Measurements from ENCODE around the gene MED13L.

MED13L gene

DNA sequence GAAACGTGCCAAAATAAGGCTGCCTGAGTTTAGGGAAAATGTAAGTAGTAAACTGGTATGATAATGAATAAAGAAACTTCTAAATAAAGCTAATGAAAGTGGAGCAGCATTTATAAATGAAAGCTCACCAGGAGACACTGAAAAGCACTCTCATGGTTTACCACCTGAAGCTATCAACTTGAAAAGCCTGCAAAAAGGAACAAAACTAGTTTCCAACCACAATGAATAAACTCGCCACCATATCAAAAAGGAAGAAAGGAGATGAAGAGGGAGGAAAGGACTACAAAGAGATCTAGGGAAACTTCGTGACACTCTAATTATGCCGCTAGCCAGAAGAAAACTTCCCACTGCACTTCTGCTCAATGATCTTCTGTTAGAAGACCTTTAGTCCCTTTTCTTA, 66.7 kb downstream of the MED13L start:
- DNase-seq: no peak

DNA sequence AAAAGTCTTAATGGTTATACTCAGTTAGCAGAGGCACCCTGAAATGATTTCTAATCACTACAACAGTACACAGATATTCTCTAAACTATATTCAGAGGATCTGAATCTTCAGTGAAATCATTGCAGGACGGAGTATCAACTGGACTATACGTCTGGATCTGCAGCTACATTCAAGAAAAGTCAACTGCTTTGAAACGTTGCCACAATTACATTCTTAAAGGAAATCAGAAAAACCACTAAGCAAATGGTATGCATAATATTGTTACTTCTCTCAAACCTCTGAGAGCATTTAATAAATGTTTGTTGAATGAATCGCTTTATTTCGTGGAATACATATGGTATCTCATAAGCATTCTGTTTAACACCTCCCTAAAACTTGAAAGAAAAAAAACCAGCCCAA, 67.4 kb downstream of the MED13L start:
- peak; percentile 82 for DNase-seq

GRCh38 chr12:116209503-116209902, 68.0 kb downstream of the MED13L start:
- DNase-seq: no peak

DNA sequence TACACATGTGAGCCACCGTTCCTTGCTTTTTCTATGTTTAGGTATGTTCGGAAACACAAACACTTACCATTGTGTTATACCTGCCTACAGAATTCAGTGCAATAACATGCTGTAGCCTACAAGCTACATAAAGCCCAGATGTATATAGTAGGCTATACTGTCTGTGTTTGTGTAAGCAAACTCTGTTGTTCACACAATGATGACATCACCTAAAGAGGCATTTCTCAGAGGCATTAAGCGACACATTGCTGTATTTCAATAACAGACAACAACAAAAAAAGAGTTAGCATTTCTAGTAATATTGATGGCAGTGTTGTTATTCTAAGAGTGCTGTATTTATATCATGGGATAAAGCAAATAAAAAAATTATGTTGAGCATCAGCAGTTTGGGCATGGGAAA, 70.2 kb downstream of the MED13L start:
- DNase-seq: no peak

- DNase-seq: no peak
Observed at GRCh38 chr12:116206828-116207227, 70.7 kb downstream of the MED13L start.

- DNase-seq: no peak
Observed at GRCh38 chr12:116204785-116205184, 72.7 kb downstream of the MED13L start.

GRCh38 chr12:116204169-116204568, 73.3 kb downstream of the MED13L start:
- no peak for DNase-seq

DNA sequence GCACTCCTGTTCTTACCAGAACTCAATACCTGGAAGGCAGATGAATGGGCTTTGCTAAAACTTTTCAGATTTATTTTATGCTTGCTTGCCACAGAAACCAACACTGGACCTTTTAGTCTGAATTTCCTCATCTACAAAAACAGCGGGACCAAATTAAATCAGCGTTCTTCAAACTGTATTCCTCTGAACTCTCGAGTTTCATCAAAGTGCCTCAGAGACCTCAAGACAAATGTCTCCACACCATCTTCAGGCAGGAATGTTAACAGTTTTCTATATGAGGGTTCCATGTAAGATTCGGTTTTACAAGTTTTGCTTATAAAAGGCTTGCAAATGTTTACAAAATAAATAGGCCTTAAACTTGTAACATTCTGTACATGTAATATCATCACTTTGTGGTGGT, 74.6 kb downstream of the MED13L start:
- peak; percentile 63 for DNase-seq

GRCh38 chr12:116202433-116202832, 75.1 kb downstream of the MED13L start:
- DNase-seq: no peak

- peak; percentile 85 for DNase-seq
Observed at GRCh38 chr12:116201908-116202307, 75.6 kb downstream of the MED13L start.

DNA sequence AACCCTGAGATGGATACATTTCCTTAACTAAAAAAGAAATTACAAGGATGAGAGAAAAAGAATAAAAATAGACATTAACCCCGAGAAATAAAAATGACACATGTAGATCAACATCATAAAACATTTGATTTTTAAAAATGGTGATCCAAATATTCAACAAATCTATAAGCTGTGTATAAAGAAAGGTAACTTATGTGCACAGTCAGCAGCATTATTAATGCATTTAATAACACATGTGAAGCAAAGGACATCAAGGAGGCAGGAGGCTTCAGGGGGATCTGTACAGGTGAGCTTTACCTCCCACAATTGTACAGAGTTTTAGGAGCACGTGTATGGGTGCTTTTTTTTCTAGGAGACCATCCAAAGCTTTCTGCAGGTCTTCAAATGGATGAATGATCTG, 76.1 kb downstream of the MED13L start:
- no peak for DNase-seq

GRCh38 chr12:116200812-116201211, 76.7 kb downstream of the MED13L start:
- peak; percentile 42 for DNase-seq

GRCh38 chr12:116199160-116199706, 78.3 kb downstream of the MED13L start:
- no peak for DNase-seq

GRCh38 chr12:116196752-116197718, 80.5 kb downstream of the MED13L start:
- DNase-seq: no peak

- DNase-seq: no peak
Observed at GRCh38 chr12:116196226-116196625, 81.3 kb downstream of the MED13L start.

DNA sequence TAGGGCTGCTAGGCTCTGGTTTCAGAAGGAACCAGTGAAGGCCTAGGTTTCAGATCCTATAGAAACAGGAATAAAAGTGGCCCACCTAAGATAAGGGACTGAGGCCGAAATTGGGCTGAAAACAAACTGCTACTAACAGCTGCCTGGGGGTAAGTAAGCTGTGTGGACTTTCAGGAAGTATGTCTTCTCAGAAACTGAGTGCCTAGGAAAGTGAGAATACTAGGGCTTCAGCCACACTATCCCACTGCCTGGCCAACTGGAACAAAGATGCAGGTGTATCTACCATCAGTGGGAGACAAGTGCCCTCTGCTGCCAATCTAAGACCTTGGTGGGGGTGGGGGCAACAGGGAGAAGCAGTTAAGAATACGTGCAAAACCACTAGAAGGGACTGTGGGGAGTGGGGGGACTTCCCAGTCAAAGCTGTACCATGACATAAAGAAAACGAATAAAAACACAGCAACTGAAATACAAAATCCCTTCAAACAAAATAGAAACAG, 82.5 kb downstream of the MED13L start:
- DNase-seq: no peak

- no peak for DNase-seq
Observed at GRCh38 chr12:116189692-116190091, 87.8 kb downstream of the MED13L start.

GRCh38 chr12:116188581-116188980, 88.9 kb downstream of the MED13L start:
- DNase-seq: no peak

DNA sequence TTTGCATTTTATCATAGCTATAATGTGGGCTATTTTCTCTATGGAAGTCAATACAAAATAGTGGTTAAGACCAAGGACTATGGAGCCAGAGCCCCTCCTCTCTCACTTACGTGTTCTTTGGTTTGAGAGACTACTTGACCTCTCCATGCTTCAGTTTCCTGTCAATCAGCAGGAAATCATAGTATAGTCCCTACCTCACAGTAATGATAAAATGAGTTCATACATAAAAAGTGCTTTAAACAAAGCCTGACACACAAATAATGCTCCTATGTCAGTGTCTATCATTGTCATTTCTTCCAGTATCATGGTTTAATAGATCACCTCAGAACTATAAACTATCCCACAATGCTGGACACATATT, 90.4 kb downstream of the MED13L start:
- DNase-seq: no peak

GRCh38 chr12:116186482-116187150, 90.9 kb downstream of the MED13L start:
- no peak for DNase-seq

- DNase-seq: peak; percentile 46
Observed at GRCh38 chr12:116184763-116185162, 92.7 kb downstream of the MED13L start.

DNA sequence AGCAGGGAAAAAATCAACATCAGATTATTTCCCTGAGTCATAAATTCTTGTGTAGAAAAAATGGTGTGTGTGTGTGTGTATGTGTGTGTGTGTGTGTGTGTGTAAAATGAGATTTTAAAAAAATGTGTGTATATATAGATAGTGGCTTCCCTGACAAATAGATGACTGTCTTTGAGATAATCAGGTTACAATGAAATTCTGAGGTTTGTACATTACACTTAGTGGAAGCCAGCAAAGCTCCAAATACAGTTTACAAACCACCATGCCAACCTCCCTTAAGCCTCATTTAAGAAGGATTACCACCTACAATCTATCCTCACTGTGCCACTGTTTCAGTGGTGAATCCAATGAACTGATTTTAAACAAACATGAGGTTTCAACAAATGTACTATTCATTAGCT, 93.8 kb downstream of the MED13L start:
- DNase-seq: peak; percentile 54

GRCh38 chr12:116182359-116183063, 95.0 kb downstream of the MED13L start:
- DNase-seq: no peak
